Memory B cell (primary cell): ENCODE data around the gene ACSM6.
A peak's percentile ranks its signal among the peaks of the same experiment; 100 is the strongest.

Source experiments
- ATAC-seq: fragments of 150-1000 bp; cut with Tn5 transposase; 2 replicates; pipeline ENCODE4 v1.10.0; 2021; ENCODE audit warnings: low read depth, mild to moderate bottlenecking, moderate library complexity
- DNase-seq, 2 donors: peaks; one replicate each; pipeline ENCODE4 v3.0.0; 2022; ENCODE audit warnings: low spot score in 2 of 2
- H3K27ac Mint-ChIP-seq: one replicate; pipeline ENCODE4 v1.8.0; 2022; ENCODE audit warnings: mild to moderate bottlenecking, moderate library complexity, mixed read lengths
- H3K27me3 Mint-ChIP-seq: one replicate; pipeline ENCODE4 v1.8.0; 2022; ENCODE audit warnings: mixed read lengths
- H3K36me3 Mint-ChIP-seq: one replicate; pipeline ENCODE4 v1.8.0; 2022; ENCODE audit warnings: mild to moderate bottlenecking, mixed read lengths
- H3K4me1 Mint-ChIP-seq: one replicate; pipeline ENCODE4 v1.8.0; 2022; ENCODE audit warnings: mixed read lengths
- H3K4me3 Mint-ChIP-seq: one replicate; pipeline ENCODE4 v1.8.0; 2022; ENCODE audit warnings: mild to moderate bottlenecking, moderate library complexity, mixed read lengths
- H3K9me3 Mint-ChIP-seq: one replicate; pipeline ENCODE4 v1.8.0; 2022; ENCODE audit warnings: mixed read lengths

The ACSM6 gene

GRCh38 chr10:95244152-95244551, 50.1 kb downstream of the ACSM6 start:
- no peak for DNase-seq
- Mint-ChIP-seq H3K27me3 (no peaks in the 10 kb centered on the region), H3K4me1 (peaks cover 12% of the 10 kb centered on the region), H3K27ac (no peak overlapping the region), H3K36me3 (peaks cover 26% of the 10 kb centered on the region), H3K9me3 (no peaks in the 10 kb centered on the region), H3K4me3 (no peak overlapping the region)
- no peak for ATAC-seq

- Mint-ChIP-seq H3K4me1 (peaks cover 15% of the 10 kb centered on the region), H3K27me3 (no peaks in the 10 kb centered on the region), H3K4me3 (no peak overlapping the region), H3K9me3 (no peaks in the 10 kb centered on the region), H3K36me3 (peaks cover 21% of the 10 kb centered on the region), H3K27ac (peak overlapping the region; percentile 75)
- ATAC-seq (no peak), DNase-seq (no peak)
Measured at GRCh38 chr10:95245425-95246055, 51.5 kb downstream of the ACSM6 start.

GRCh38 chr10:95246582-95247051, 52.6 kb downstream of the ACSM6 start:
- no peaks in the 10 kb centered on the region for H3K27me3 Mint-ChIP-seq
- DNase-seq = peak; percentile 77 to 85
- peak overlapping the region; percentile 86 for H3K27ac Mint-ChIP-seq
- H3K9me3 Mint-ChIP-seq = no peaks in the 10 kb centered on the region
- peak; percentile 89 for ATAC-seq
- H3K36me3 Mint-ChIP-seq = peaks cover 22% of the 10 kb centered on the region
- H3K4me3 Mint-ChIP-seq = no peak overlapping the region
- peaks cover 15% of the 10 kb centered on the region for H3K4me1 Mint-ChIP-seq

GRCh38 chr10:95247200-95247880, 53.3 kb downstream of the ACSM6 start:
- Mint-ChIP-seq H3K27ac (peak overlapping the region; percentile 86), H3K36me3 (peaks cover 25% of the 10 kb centered on the region), H3K27me3 (no peaks in the 10 kb centered on the region), H3K9me3 (no peaks in the 10 kb centered on the region), H3K4me3 (no peak overlapping the region), H3K4me1 (peaks cover 18% of the 10 kb centered on the region)
- DNase-seq = no peak
- no peak for ATAC-seq

- no peak for ATAC-seq
- no peak overlapping the region for H3K4me3 Mint-ChIP-seq
- H3K36me3 Mint-ChIP-seq = peaks cover 31% of the 10 kb centered on the region
- no peaks in the 10 kb centered on the region for H3K9me3 Mint-ChIP-seq
- no peaks in the 10 kb centered on the region for H3K27me3 Mint-ChIP-seq
- H3K4me1 Mint-ChIP-seq = peaks cover 25% of the 10 kb centered on the region
- peak overlapping the region; percentile 86 for H3K27ac Mint-ChIP-seq
- DNase-seq = no peak
Measured at GRCh38 chr10:95247881-95248583, 54.0 kb downstream of the ACSM6 start.

DNA sequence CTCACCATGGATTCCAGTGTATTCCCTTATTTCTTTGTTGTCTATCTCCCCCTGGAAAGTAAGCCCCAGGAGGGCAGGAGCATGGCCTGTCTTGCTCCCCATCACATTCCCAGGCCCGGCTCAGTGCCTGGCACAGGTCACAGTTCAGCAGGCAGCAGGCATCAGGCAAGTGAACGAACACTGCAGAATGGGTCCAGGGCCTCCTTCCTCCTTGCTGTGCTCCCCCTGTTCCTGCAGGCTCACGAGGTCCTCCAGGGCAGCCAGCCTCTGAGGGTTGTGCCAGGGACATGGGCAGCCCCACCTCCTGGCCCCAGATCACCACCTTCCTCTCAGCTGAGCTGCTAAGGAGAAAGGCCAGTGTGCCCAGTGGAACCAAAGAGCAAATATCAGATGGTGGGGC, 55.0 kb downstream of the ACSM6 start:
- Mint-ChIP-seq H3K4me3 (no peak overlapping the region), H3K4me1 (peaks cover 27% of the 10 kb centered on the region), H3K9me3 (no peaks in the 10 kb centered on the region), H3K27me3 (no peaks in the 10 kb centered on the region), H3K27ac (peak overlapping the region; percentile 66), H3K36me3 (peaks cover 29% of the 10 kb centered on the region)
- DNase-seq (no peak), ATAC-seq (no peak)

DNA sequence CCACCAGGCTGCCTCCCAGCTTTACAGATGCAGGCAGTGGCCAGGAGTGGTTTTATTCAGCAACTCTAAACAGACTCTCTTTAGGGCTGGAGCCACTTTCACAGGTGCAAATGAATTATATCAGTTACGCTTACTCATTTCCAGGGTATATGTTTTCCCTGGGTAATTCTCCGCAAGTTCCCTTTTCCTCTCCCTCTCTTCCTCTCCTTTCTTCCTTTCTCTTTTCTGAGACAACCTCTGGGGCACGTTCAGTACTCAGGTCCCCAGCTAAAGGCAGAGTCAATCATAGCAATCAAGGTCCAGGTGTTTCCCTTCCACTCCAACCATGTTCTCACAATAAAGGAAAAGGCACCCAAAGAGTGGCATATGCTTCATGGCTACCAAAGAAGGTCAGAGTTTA, 55.4 kb downstream of the ACSM6 start:
- H3K27ac Mint-ChIP-seq = peak overlapping the region; percentile 89
- peaks cover 30% of the 10 kb centered on the region for H3K4me1 Mint-ChIP-seq
- no peaks in the 10 kb centered on the region for H3K27me3 Mint-ChIP-seq
- no peak overlapping the region for H3K4me3 Mint-ChIP-seq
- H3K9me3 Mint-ChIP-seq = no peaks in the 10 kb centered on the region
- no peak for DNase-seq
- H3K36me3 Mint-ChIP-seq = peaks cover 32% of the 10 kb centered on the region
- ATAC-seq = no peak

GRCh38 chr10:95250856-95251255, 56.8 kb downstream of the ACSM6 start:
- DNase-seq (no peak), ATAC-seq (no peak)
- Mint-ChIP-seq H3K4me3 (no peak overlapping the region), H3K36me3 (peaks cover 32% of the 10 kb centered on the region), H3K4me1 (peaks cover 41% of the 10 kb centered on the region), H3K27ac (peak overlapping the region; percentile 37), H3K9me3 (no peaks in the 10 kb centered on the region), H3K27me3 (no peaks in the 10 kb centered on the region)

DNA sequence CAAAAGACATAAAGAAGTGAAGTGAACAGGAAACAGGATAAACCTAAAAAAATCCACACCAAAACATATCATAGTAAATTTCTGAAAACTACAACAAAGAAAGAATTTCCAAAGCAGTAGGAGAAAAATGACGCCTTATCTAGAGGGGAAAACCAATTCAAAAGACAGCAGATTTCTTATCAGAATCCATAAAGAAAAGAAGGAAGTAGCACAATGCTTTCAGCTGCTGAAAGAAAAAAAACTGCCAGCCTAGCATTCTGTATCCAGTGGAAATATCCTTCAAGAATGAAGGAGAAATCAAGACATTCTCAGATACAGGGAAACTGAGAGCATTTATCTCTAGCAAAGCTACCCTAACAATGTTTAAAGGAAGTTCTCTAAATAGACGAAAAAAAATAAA, 59.0 kb downstream of the ACSM6 start:
- peaks cover 4% of the 10 kb centered on the region for H3K9me3 Mint-ChIP-seq
- peak overlapping the region; percentile 75 for H3K27ac Mint-ChIP-seq
- H3K27me3 Mint-ChIP-seq = no peaks in the 10 kb centered on the region
- H3K4me1 Mint-ChIP-seq = peaks cover 33% of the 10 kb centered on the region
- ATAC-seq = no peak
- H3K4me3 Mint-ChIP-seq = no peak overlapping the region
- H3K36me3 Mint-ChIP-seq = peaks cover 44% of the 10 kb centered on the region
- DNase-seq = no peak

GRCh38 chr10:95253686-95254085, 59.6 kb downstream of the ACSM6 start:
- DNase-seq = no peak
- Mint-ChIP-seq H3K27me3 (no peaks in the 10 kb centered on the region), H3K36me3 (peaks cover 49% of the 10 kb centered on the region), H3K4me3 (no peak overlapping the region), H3K27ac (no peak overlapping the region), H3K9me3 (peaks cover 4% of the 10 kb centered on the region), H3K4me1 (peaks cover 32% of the 10 kb centered on the region)
- no peak for ATAC-seq

DNA sequence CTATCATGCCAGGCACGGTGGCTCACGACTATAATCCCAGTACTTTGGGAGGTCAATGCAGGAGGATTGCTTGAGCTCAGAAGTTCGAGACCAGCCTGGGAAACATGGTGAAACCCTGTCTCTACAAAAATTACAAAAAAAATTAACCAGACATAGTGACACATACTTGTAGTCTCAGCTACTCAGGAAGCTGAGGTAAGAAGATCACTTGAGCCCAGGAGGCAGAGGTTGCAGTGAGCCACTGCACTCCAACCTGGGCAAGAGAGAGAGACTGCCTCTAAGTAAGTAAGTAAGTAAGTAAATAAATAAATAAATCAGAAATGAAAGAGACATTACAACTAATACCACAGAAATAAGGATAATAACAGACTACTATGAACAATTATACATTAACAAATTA, 60.6 kb downstream of the ACSM6 start:
- peak overlapping the region; percentile 54 for H3K27ac Mint-ChIP-seq
- H3K27me3 Mint-ChIP-seq = no peaks in the 10 kb centered on the region
- no peak overlapping the region for H3K4me3 Mint-ChIP-seq
- peaks cover 49% of the 10 kb centered on the region for H3K36me3 Mint-ChIP-seq
- H3K9me3 Mint-ChIP-seq = peaks cover 4% of the 10 kb centered on the region
- no peak for ATAC-seq
- DNase-seq = no peak
- H3K4me1 Mint-ChIP-seq = peaks cover 31% of the 10 kb centered on the region

GRCh38 chr10:95256268-95256667, 62.2 kb downstream of the ACSM6 start:
- DNase-seq = no peak
- Mint-ChIP-seq H3K27ac (peak overlapping the region; percentile 54), H3K9me3 (peaks cover 4% of the 10 kb centered on the region), H3K4me3 (no peak overlapping the region), H3K27me3 (no peaks in the 10 kb centered on the region), H3K36me3 (peaks cover 51% of the 10 kb centered on the region), H3K4me1 (peaks cover 31% of the 10 kb centered on the region)
- no peak for ATAC-seq

DNA sequence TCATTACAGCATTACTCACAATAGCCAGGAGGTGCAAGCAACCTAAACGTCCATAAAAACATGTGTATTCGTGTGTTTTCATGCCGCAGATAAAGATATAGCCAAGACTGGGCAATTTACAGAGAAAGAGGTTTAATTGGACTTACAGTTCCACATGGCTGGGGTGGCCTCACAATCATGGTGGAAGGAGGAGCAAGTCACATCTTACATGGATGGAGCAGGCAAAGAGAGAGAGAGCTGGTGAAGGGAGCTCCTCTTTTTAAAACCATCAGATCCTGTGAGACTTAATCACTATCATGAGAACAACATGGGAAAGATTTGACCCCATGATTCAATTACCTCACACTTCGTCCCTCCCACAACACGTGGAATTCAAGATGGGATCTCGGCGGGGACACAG, 63.8 kb downstream of the ACSM6 start:
- no peak for ATAC-seq
- H3K4me3 Mint-ChIP-seq = no peak overlapping the region
- no peak for DNase-seq
- peaks cover 43% of the 10 kb centered on the region for H3K36me3 Mint-ChIP-seq
- H3K27me3 Mint-ChIP-seq = no peaks in the 10 kb centered on the region
- peak overlapping the region; percentile 83 for H3K27ac Mint-ChIP-seq
- peaks cover 22% of the 10 kb centered on the region for H3K4me1 Mint-ChIP-seq
- peaks cover 4% of the 10 kb centered on the region for H3K9me3 Mint-ChIP-seq

- Mint-ChIP-seq H3K27me3 (no peaks in the 10 kb centered on the region), H3K9me3 (peaks cover 4% of the 10 kb centered on the region), H3K36me3 (peaks cover 49% of the 10 kb centered on the region), H3K27ac (peak overlapping the region; percentile 83), H3K4me1 (peaks cover 21% of the 10 kb centered on the region), H3K4me3 (no peak overlapping the region)
- ATAC-seq (no peak), DNase-seq (no peak)
Measured at GRCh38 chr10:95260397-95260881, 66.4 kb downstream of the ACSM6 start.
